Fibroblast of lung (primary cell): ENCODE data around the gene FKBP9.
"Not testable (repeated sequence)": the region's sequence is repeated elsewhere in the genome, so short reads cannot be mapped to it uniquely, and the experiment has no call there.

Experiments
- CTCF ChIP-seq, 2 donors: IDR thresholded peaks in 1 of 2; conservative IDR thresholded peaks in 1 of 2; 1 replicate in 1 of 2; 2 replicates in 1 of 2; pipeline ENCODE4 v1.5.1; 2011 to 2012; ENCODE audit warnings: low read length in 2 of 2, control low read depth in 1 of 2, inconsistent platforms in 1 of 2, low read depth in 1 of 2, mild to moderate bottlenecking in 1 of 2
- EZH2 ChIP-seq: IDR thresholded peaks from 2 replicates; pipeline ENCODE4 v1.5.1; 2012; ENCODE audit warnings: low read length, control low read depth, mild to moderate bottlenecking; ENCODE audit errors: missing control alignments

- TF ChIP-seq CTCF (conservative IDR thresholded peaks at IDR 0.05 in 1 of 2, IDR thresholded peaks at IDR 0.05 in 1 of 2; ENCODE audit: low read depth in 1 of 2, low read length in 2 of 2); EZH2: not testable (repeated sequence)
These were observed 14.7 kb downstream of the FKBP9 start for GRCh38 chr7:32971967-32972366.
